Liver (tissue), 9 donors: ENCODE results near the gene WNT4. TPM values are rescaled to one million over a fixed set of nuclear protein-coding genes. Genes with fewer than 3 reads are reported as not detected.

ENCODE experiments used
- DNase-seq: peaks from one replicate; pipeline ENCODE4 v3.0.0-alpha.2; 2017; ENCODE audit warnings: low spot score
- H3K27ac ChIP-seq, 2 donors: one replicate each; pipeline ENCODE4 v1.7.0; 2013; ENCODE audit warnings: inconsistent platforms in 2 of 2, low read length in 2 of 2, control low read depth in 1 of 2, low read depth in 1 of 2, mild to moderate bottlenecking in 1 of 2
- H3K27me3 ChIP-seq, 4 donors: one replicate each; pipeline versions ENCODE4 v1.6.1 to v1.7.0; 2013; ENCODE audit warnings: low read length in 3 of 4, inconsistent platforms in 1 of 4, mild to moderate bottlenecking in 1 of 4, moderate library complexity in 1 of 4; ENCODE audit not compliant: control insufficient read depth in 4 of 4, insufficient read depth in 4 of 4
- H3K36me3 ChIP-seq, 4 donors: one replicate each; pipeline versions ENCODE4 v1.6.1 to v1.7.0; 2013; ENCODE audit warnings: low read length in 3 of 4, mild to moderate bottlenecking in 3 of 4, low read depth in 1 of 4, moderate library complexity in 1 of 4; ENCODE audit not compliant: control insufficient read depth in 4 of 4, insufficient read depth in 3 of 4
- H3K4me1 ChIP-seq, 4 donors: one replicate each; pipeline versions ENCODE4 v1.6.1 to v1.7.0; 2013; ENCODE audit warnings: low read length in 3 of 4, mild to moderate bottlenecking in 3 of 4, moderate library complexity in 1 of 4; ENCODE audit not compliant: control insufficient read depth in 4 of 4, insufficient read depth in 4 of 4
- H3K4me3 ChIP-seq, 3 donors: one replicate each; pipeline versions ENCODE4 v1.6.1 to v1.7.0; 2013; ENCODE audit warnings: low read length in 3 of 3, control low read depth in 1 of 3, low read depth in 1 of 3, mild to moderate bottlenecking in 1 of 3
- H3K9ac ChIP-seq, 2 donors: one replicate each; pipeline ENCODE4 v1.7.0; 2013; ENCODE audit warnings: low read length in 2 of 2, mild to moderate bottlenecking in 2 of 2, moderate library complexity in 2 of 2, control low read depth in 1 of 2, low read depth in 1 of 2
- H3K9me3 ChIP-seq, 4 donors: one replicate each; pipeline versions ENCODE4 v1.6.1 to v1.7.0; 2013; ENCODE audit warnings: low read length in 3 of 4; ENCODE audit not compliant: control insufficient read depth in 4 of 4
- ATF3 ChIP-seq: IDR thresholded peaks from 2 replicates; pipeline ENCODE4 v1.6.1; 2016; ENCODE audit warnings: antibody characterized with exemption
- EGR1 ChIP-seq, 2 donors: IDR thresholded peaks; 2 replicates each; pipeline ENCODE4 v1.6.1; 2016 to 2018; ENCODE audit warnings: antibody characterized with exemption in 2 of 2, low read depth in 2 of 2
- FOXA1 ChIP-seq: IDR thresholded peaks from 2 replicates; pipeline ENCODE4 v1.6.1; 2016; ENCODE audit warnings: antibody characterized with exemption
- FOXA2 ChIP-seq: IDR thresholded peaks from 2 replicates; pipeline ENCODE4 v1.6.1; 2016; ENCODE audit warnings: antibody characterized with exemption
- GABPA ChIP-seq, 2 donors: IDR thresholded peaks in 1 of 2; conservative IDR thresholded peaks in 1 of 2; 2 replicates each; pipeline ENCODE4 v1.6.1; 2016; ENCODE audit warnings: antibody characterized with exemption in 2 of 2, mild to moderate bottlenecking in 1 of 2, moderate library complexity in 1 of 2
- HNF4G ChIP-seq: IDR thresholded peaks from 2 replicates; pipeline ENCODE4 v1.6.1; 2016; ENCODE audit warnings: antibody characterized with exemption
- MAX ChIP-seq: IDR thresholded peaks from 2 replicates; pipeline ENCODE4 v1.6.1; 2016; ENCODE audit warnings: antibody characterized with exemption
- NR2F2 ChIP-seq: IDR thresholded peaks from 2 replicates; pipeline ENCODE4 v1.6.1; 2016; ENCODE audit warnings: antibody characterized with exemption
- RAD21 ChIP-seq, 2 donors: IDR thresholded peaks; 2 replicates each; pipeline ENCODE4 v1.6.1; 2016; ENCODE audit warnings: antibody characterized with exemption in 2 of 2, mild to moderate bottlenecking in 2 of 2
- RXRA ChIP-seq, 2 donors: IDR thresholded peaks; 2 replicates each; pipeline ENCODE4 v1.6.1; 2017 to 2018; ENCODE audit warnings: antibody characterized with exemption in 2 of 2, mild to moderate bottlenecking in 1 of 2
- SP1 ChIP-seq: IDR thresholded peaks from 2 replicates; pipeline ENCODE4 v1.6.1; 2018; ENCODE audit warnings: antibody characterized with exemption, mild to moderate bottlenecking
- TAF1 ChIP-seq: conservative IDR thresholded peaks from 2 replicates; pipeline ENCODE4 v1.6.1; 2016; ENCODE audit warnings: antibody characterized with exemption, mild to moderate bottlenecking
- YY1 ChIP-seq: IDR thresholded peaks from 2 replicates; pipeline ENCODE4 v1.6.1; 2016; ENCODE audit warnings: antibody characterized with exemption, mild to moderate bottlenecking
- WGBS: extraction: QIAGEN DNeasy Blood & Tissue Kit; methylation state at CpG from one replicate; pipeline ENCODE4 v1.1.7; 2013; 5-methylcytosine and 5-hydroxymethylcytosine counted together
- polyA plus RNA-seq, 2 donors: library from polyadenylated mRNA; stranded (reverse) in 1 of 2; unstranded in 1 of 2; fragments of 200-250 nt in 1 of 2; fragments of >200 nt in 1 of 2; fragmentation: Nextera tagmentation in 1 of 2; extraction: Ambion mirVana in 1 of 2; gene quantifications; one replicate each; pipeline versions ENCODE4 v1.2.1 to v1.2.3, GENCODE V29; 2013 to 2015
- total RNA-seq, 2 donors: library from RNA; depleted of rRNA; stranded (reverse); fragments of >200 nt; gene quantifications; one replicate each; pipeline ENCODE4 v1.2.3, GENCODE V29; 2014
- TF ChIP-seq, protein P1 (sequence below): IDR thresholded peaks from 2 replicates; pipeline ENCODE4 v1.6.1; 2016; ENCODE audit warnings: antibody characterized with exemption, mild to moderate bottlenecking
- TF ChIP-seq, protein P2 (sequence below): fragments of 150-350 bp; IDR thresholded peaks from 2 replicates; pipeline ENCODE4 v1.5.1; 2017; ENCODE audit warnings: improper control_type of control experiment, low read depth, low read length; ENCODE audit not compliant: missing input control
- TF ChIP-seq, protein P3 (sequence below): IDR thresholded peaks from 2 replicates; pipeline ENCODE4 v1.6.1; 2016; ENCODE audit warnings: antibody characterized with exemption
- donor health status: healthy.
- donor health status: healthy.
- donor health status: healthy.
- donor health status: healthy.
- donor health status: healthy.

WNT4 gene
- total and polyA plus RNA-seq, 4 donors: under 0.01 to 0.09 TPM; not detected in 2

- DNase-seq: no peak
- WGBS: 44% methylated on average over 21 of the region's 21 CpGs
- H3K4me3 ChIP-seq: no peak overlapping the region
- no peak overlapping the region for H3K27ac ChIP-seq
- H3K36me3 ChIP-seq: no peaks in the 10 kb centered on the region
- H3K4me1 ChIP-seq: no peaks in the 10 kb centered on the region
- no peak overlapping the region for H3K9ac ChIP-seq
- TF ChIP-seq FOXA1 (no peak), YY1 (no peak), FOXA2 (no peak), MAX (no peak), RAD21 (IDR thresholded peaks at IDR 0.05) (no peak), EGR1 (IDR thresholded peaks at IDR 0.05; ENCODE audit: low read depth in 2 of 2) (no peak), TAF1 (no peak), HNF4G (no peak)
- TF ChIP-seq, protein P1, sequence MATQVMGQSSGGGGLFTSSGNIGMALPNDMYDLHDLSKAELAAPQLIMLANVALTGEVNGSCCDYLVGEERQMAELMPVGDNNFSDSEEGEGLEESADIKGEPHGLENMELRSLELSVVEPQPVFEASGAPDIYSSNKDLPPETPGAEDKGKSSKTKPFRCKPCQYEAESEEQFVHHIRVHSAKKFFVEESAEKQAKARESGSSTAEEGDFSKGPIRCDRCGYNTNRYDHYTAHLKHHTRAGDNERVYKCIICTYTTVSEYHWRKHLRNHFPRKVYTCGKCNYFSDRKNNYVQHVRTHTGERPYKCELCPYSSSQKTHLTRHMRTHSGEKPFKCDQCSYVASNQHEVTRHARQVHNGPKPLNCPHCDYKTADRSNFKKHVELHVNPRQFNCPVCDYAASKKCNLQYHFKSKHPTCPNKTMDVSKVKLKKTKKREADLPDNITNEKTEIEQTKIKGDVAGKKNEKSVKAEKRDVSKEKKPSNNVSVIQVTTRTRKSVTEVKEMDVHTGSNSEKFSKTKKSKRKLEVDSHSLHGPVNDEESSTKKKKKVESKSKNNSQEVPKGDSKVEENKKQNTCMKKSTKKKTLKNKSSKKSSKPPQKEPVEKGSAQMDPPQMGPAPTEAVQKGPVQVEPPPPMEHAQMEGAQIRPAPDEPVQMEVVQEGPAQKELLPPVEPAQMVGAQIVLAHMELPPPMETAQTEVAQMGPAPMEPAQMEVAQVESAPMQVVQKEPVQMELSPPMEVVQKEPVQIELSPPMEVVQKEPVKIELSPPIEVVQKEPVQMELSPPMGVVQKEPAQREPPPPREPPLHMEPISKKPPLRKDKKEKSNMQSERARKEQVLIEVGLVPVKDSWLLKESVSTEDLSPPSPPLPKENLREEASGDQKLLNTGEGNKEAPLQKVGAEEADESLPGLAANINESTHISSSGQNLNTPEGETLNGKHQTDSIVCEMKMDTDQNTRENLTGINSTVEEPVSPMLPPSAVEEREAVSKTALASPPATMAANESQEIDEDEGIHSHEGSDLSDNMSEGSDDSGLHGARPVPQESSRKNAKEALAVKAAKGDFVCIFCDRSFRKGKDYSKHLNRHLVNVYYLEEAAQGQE: no peak
- TF ChIP-seq, protein P2, sequence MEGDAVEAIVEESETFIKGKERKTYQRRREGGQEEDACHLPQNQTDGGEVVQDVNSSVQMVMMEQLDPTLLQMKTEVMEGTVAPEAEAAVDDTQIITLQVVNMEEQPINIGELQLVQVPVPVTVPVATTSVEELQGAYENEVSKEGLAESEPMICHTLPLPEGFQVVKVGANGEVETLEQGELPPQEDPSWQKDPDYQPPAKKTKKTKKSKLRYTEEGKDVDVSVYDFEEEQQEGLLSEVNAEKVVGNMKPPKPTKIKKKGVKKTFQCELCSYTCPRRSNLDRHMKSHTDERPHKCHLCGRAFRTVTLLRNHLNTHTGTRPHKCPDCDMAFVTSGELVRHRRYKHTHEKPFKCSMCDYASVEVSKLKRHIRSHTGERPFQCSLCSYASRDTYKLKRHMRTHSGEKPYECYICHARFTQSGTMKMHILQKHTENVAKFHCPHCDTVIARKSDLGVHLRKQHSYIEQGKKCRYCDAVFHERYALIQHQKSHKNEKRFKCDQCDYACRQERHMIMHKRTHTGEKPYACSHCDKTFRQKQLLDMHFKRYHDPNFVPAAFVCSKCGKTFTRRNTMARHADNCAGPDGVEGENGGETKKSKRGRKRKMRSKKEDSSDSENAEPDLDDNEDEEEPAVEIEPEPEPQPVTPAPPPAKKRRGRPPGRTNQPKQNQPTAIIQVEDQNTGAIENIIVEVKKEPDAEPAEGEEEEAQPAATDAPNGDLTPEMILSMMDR: no peak
- TF ChIP-seq, protein P3, sequence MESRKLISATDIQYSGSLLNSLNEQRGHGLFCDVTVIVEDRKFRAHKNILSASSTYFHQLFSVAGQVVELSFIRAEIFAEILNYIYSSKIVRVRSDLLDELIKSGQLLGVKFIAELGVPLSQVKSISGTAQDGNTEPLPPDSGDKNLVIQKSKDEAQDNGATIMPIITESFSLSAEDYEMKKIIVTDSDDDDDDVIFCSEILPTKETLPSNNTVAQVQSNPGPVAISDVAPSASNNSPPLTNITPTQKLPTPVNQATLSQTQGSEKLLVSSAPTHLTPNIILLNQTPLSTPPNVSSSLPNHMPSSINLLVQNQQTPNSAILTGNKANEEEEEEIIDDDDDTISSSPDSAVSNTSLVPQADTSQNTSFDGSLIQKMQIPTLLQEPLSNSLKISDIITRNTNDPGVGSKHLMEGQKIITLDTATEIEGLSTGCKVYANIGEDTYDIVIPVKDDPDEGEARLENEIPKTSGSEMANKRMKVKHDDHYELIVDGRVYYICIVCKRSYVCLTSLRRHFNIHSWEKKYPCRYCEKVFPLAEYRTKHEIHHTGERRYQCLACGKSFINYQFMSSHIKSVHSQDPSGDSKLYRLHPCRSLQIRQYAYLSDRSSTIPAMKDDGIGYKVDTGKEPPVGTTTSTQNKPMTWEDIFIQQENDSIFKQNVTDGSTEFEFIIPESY: no peak
- no peaks in the 10 kb centered on the region for H3K9me3 ChIP-seq
- peaks cover 0 to 21% (median 6%) of the 10 kb centered on the region in 4 donors for H3K27me3 ChIP-seq
Observed at GRCh38 chr1:22184892-22185612, 42.2 kb upstream of the WNT4 start.

GRCh38 chr1:22184454-22184853 is 41.6 kb upstream of the WNT4 start:
- Histone ChIP-seq H3K4me1 (no peaks in the 10 kb centered on the region), H3K27ac (no peak overlapping the region), H3K4me3 (no peak overlapping the region), H3K9ac (no peak overlapping the region), H3K36me3 (no peaks in the 10 kb centered on the region), H3K9me3 (no peaks in the 10 kb centered on the region), H3K27me3 (peaks cover 0 to 21% (median 6%) of the 10 kb centered on the region in 4 donors)
- no peak for TF ChIP-seq FOXA1
- no peak for TF ChIP-seq TAF1
- no peak for TF ChIP-seq FOXA2
- no peak for TF ChIP-seq YY1
- TF ChIP-seq NR2F2: no peak
- no peak for TF ChIP-seq EGR1 (IDR thresholded peaks at IDR 0.05; ENCODE audit: low read depth in 2 of 2)
- no peak for TF ChIP-seq SP1
- no peak for TF ChIP-seq GABPA (IDR thresholded peaks at IDR 0.05 in 1 of 2, conservative IDR thresholded peaks at IDR 0.05 in 1 of 2)
- TF ChIP-seq RAD21 (IDR thresholded peaks at IDR 0.05): no peak
- TF ChIP-seq, protein P2: no peak
- TF ChIP-seq ATF3: no peak
- TF ChIP-seq RXRA (IDR thresholded peaks at IDR 0.05): no peak
- TF ChIP-seq HNF4G: no peak
- no peak for TF ChIP-seq MAX
- WGBS: 90% methylated on average over 1 of the region's 1 CpG
- no peak for DNase-seq
